Osteocyte (in vitro differentiated cells): Measurements from ENCODE around the gene VSIG2. TPM values are rescaled to one million over a fixed set of nuclear protein-coding genes. Genes with fewer than 3 reads are reported as not detected.

Experiments used
- DNase-seq: peaks from one replicate; pipeline ENCODE4 v3.0.0; 2021; ENCODE audit warnings: mixed read lengths; ENCODE audit not compliant: unreplicated experiment; ENCODE audit errors: extremely low spot score
- H3K27ac Mint-ChIP-seq: one replicate; pipeline ENCODE4 v1.8.0; 2021; ENCODE audit warnings: mild to moderate bottlenecking, mixed read lengths; ENCODE audit not compliant: unreplicated experiment
- H3K27me3 Mint-ChIP-seq: one replicate; pipeline ENCODE4 v1.8.0; 2021; ENCODE audit warnings: mixed read lengths; ENCODE audit not compliant: unreplicated experiment
- H3K36me3 Mint-ChIP-seq: one replicate; pipeline ENCODE4 v1.8.0; 2021; ENCODE audit warnings: mixed read lengths; ENCODE audit not compliant: unreplicated experiment
- H3K4me1 Mint-ChIP-seq: one replicate; pipeline ENCODE4 v1.8.0; 2021; ENCODE audit warnings: mixed read lengths; ENCODE audit not compliant: unreplicated experiment
- H3K4me3 Mint-ChIP-seq: one replicate; pipeline ENCODE4 v1.8.0; 2021; ENCODE audit warnings: mild to moderate bottlenecking, moderate library complexity, mixed read lengths; ENCODE audit not compliant: unreplicated experiment
- H3K9me3 Mint-ChIP-seq: one replicate; pipeline ENCODE4 v1.8.0; 2021; ENCODE audit warnings: mixed read lengths; ENCODE audit not compliant: unreplicated experiment
- total RNA-seq: library from RNA; stranded (reverse); gene quantifications from 2 replicates; pipeline ENCODE4 v1.2.1, GENCODE V29; 2021
- TF ChIP-seq, protein P1 (sequence below): fragments of 200-600 bp; sonication (generic); IDR thresholded peaks from 2 replicates; pipeline ENCODE4 v1.5.0; 2021; ENCODE audit warnings: antibody characterized with exemption, mild to moderate bottlenecking, moderate library complexity

Gene VSIG2
- total RNA-seq, 1 donor from 2014 or later: 0.30 TPM

DNA sequence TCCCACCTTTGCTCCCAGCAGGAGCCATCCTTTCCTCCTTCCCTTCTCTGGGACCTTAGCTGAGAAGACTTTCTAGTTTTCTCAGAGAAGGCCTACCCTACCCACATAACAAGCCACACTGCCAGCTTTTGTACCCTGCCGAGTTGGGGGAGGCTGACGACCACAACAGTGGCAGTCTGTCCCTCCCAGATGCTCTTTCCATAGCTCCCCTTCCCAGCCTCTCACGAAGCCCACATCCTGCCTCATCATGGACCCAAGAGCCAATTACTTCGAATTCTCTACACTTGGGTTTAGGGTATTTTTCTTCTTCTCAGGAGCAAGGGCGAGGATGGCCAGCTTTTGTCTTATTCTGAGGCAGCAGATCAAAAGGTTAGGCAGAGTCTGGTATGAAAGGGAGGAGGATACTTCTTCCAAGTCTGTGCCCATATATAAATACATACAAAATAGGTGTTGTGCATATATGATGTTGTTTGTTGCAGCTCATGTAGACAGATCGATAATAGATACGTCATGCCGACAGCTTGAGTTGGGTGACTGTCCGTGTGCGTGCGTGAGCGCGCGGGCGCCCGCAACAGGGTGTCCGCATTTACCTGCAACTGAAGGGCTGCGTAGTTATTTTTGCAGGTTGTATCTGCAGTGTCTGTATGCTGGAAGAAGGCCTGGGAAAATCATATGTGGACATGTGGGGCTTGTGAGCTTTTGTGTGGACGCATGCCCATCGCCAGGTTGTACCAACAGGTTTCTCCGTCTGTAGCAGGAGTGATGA, 13.2 kb downstream of the VSIG2 start:
- H3K27me3 Mint-ChIP-seq: peaks cover 45% of the 10 kb centered on the region
- H3K36me3 Mint-ChIP-seq: no peaks in the 10 kb centered on the region
- H3K27ac Mint-ChIP-seq: no peak overlapping the region
- TF ChIP-seq, protein P1, sequence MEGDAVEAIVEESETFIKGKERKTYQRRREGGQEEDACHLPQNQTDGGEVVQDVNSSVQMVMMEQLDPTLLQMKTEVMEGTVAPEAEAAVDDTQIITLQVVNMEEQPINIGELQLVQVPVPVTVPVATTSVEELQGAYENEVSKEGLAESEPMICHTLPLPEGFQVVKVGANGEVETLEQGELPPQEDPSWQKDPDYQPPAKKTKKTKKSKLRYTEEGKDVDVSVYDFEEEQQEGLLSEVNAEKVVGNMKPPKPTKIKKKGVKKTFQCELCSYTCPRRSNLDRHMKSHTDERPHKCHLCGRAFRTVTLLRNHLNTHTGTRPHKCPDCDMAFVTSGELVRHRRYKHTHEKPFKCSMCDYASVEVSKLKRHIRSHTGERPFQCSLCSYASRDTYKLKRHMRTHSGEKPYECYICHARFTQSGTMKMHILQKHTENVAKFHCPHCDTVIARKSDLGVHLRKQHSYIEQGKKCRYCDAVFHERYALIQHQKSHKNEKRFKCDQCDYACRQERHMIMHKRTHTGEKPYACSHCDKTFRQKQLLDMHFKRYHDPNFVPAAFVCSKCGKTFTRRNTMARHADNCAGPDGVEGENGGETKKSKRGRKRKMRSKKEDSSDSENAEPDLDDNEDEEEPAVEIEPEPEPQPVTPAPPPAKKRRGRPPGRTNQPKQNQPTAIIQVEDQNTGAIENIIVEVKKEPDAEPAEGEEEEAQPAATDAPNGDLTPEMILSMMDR: no peak
- no peaks in the 10 kb centered on the region for H3K9me3 Mint-ChIP-seq
- peak overlapping the region; percentile 73 for H3K4me3 Mint-ChIP-seq
- peaks cover 8% of the 10 kb centered on the region for H3K4me1 Mint-ChIP-seq
- no peak for DNase-seq

GRCh38 chr11:124737638-124738305, 14.3 kb downstream of the VSIG2 start:
- Mint-ChIP-seq H3K27ac (no peak overlapping the region), H3K36me3 (no peaks in the 10 kb centered on the region), H3K4me1 (peaks cover 8% of the 10 kb centered on the region), H3K9me3 (no peaks in the 10 kb centered on the region), H3K4me3 (no peak overlapping the region), H3K27me3 (peaks cover 42% of the 10 kb centered on the region)
- TF ChIP-seq, protein P1: no peak
- no peak for DNase-seq

GRCh38 chr11:124736736-124737135, 15.3 kb downstream of the VSIG2 start:
- TF ChIP-seq, protein P1: no peak
- H3K4me3 Mint-ChIP-seq: no peak overlapping the region
- no peak for DNase-seq
- no peaks in the 10 kb centered on the region for H3K36me3 Mint-ChIP-seq
- peaks cover 8% of the 10 kb centered on the region for H3K4me1 Mint-ChIP-seq
- H3K9me3 Mint-ChIP-seq: no peaks in the 10 kb centered on the region
- peaks cover 41% of the 10 kb centered on the region for H3K27me3 Mint-ChIP-seq
- H3K27ac Mint-ChIP-seq: no peak overlapping the region

- H3K9me3 Mint-ChIP-seq: no peaks in the 10 kb centered on the region
- H3K4me3 Mint-ChIP-seq: no peak overlapping the region
- TF ChIP-seq, protein P1: no peak
- no peaks in the 10 kb centered on the region for H3K4me1 Mint-ChIP-seq
- H3K27me3 Mint-ChIP-seq: peaks cover 31% of the 10 kb centered on the region
- DNase-seq: no peak
- no peak overlapping the region for H3K27ac Mint-ChIP-seq
- no peaks in the 10 kb centered on the region for H3K36me3 Mint-ChIP-seq
These were observed 19.8 kb downstream of the VSIG2 start for GRCh38 chr11:124732230-124732629.

- no peak overlapping the region for H3K27ac Mint-ChIP-seq
- no peak overlapping the region for H3K4me3 Mint-ChIP-seq
- H3K36me3 Mint-ChIP-seq: no peaks in the 10 kb centered on the region
- H3K4me1 Mint-ChIP-seq: peaks cover 16% of the 10 kb centered on the region
- TF ChIP-seq, protein P1: no peak
- no peaks in the 10 kb centered on the region for H3K9me3 Mint-ChIP-seq
- no peak for DNase-seq
- H3K27me3 Mint-ChIP-seq: peaks cover 9% of the 10 kb centered on the region
These were observed 22.5 kb downstream of the VSIG2 start for GRCh38 chr11:124729571-124729970.
